Activated B cell treated with CpG ODN at 0.5 μM for 24 hours (primary cell): ENCODE data around the gene MECR. TPM values are rescaled to one million over a fixed set of nuclear protein-coding genes. Genes with fewer than 3 reads are reported as not detected.
"Not testable (repeated sequence)": the region's sequence is repeated elsewhere in the genome, so short reads cannot be mapped to it uniquely, and the experiment has no call there.

Experiments used
- ATAC-seq: fragments of 200-7000 bp; cut with Tn5 transposase; one replicate; pipeline ENCODE4 v1.10.0; 2021; ENCODE audit warnings: low read depth, mild to moderate bottlenecking, moderate library complexity
- CTCF ChIA-PET: fragments of 350-600 bp; sonication (Branson Sonifier 250); formaldehyde crosslinking; loops from one replicate; lab custom pipeline; 2021; ENCODE audit warnings: antibody characterized with exemption; lab: Charles Lee
- POLR2A ChIA-PET: fragments of 350-600 bp; sonication (Branson Sonifier 250); formaldehyde crosslinking; loops from one replicate; lab custom pipeline; 2021; ENCODE audit warnings: antibody characterized with exemption; lab: Charles Lee
- DNase-seq: peaks from one replicate; pipeline ENCODE4 v3.0.0; 2022
- H3K27ac Mint-ChIP-seq: one replicate; pipeline ENCODE4 v1.8.0; 2020; ENCODE audit warnings: mixed read lengths
- H3K27me3 Mint-ChIP-seq: one replicate; pipeline ENCODE4 v1.8.0; 2021; ENCODE audit warnings: mixed read lengths
- H3K36me3 Mint-ChIP-seq: one replicate; pipeline ENCODE4 v1.8.0; 2021; ENCODE audit warnings: low read depth, mixed read lengths
- H3K4me1 Mint-ChIP-seq: one replicate; pipeline ENCODE4 v1.8.0; 2021; ENCODE audit warnings: mixed read lengths
- H3K4me3 Mint-ChIP-seq: one replicate; pipeline ENCODE4 v1.8.0; 2020; ENCODE audit warnings: mild to moderate bottlenecking, mixed read lengths
- H3K9me3 Mint-ChIP-seq: one replicate; pipeline ENCODE4 v1.8.0; 2020; ENCODE audit warnings: mixed read lengths
- intact Hi-C: fragments of 100-400 bp; cut with micrococcal nuclease; formaldehyde crosslinking; loops from one replicate; pipeline ENCODE4 v1.15.1; 2024
- total RNA-seq: library from RNA; stranded (reverse); gene quantifications from 2 replicates; pipeline ENCODE4 v1.2.3, GENCODE V29; 2022
- TF ChIP-seq, protein P1 (sequence below): fragments of 200-600 bp; IDR thresholded peaks from one replicate; pipeline ENCODE4 v1.8.0; 2022; ENCODE audit warnings: antibody characterized with exemption, mild to moderate bottlenecking

MECR gene
- total RNA-seq, 1 donor from 2014 or later, result 18.7 TPM

DNA sequence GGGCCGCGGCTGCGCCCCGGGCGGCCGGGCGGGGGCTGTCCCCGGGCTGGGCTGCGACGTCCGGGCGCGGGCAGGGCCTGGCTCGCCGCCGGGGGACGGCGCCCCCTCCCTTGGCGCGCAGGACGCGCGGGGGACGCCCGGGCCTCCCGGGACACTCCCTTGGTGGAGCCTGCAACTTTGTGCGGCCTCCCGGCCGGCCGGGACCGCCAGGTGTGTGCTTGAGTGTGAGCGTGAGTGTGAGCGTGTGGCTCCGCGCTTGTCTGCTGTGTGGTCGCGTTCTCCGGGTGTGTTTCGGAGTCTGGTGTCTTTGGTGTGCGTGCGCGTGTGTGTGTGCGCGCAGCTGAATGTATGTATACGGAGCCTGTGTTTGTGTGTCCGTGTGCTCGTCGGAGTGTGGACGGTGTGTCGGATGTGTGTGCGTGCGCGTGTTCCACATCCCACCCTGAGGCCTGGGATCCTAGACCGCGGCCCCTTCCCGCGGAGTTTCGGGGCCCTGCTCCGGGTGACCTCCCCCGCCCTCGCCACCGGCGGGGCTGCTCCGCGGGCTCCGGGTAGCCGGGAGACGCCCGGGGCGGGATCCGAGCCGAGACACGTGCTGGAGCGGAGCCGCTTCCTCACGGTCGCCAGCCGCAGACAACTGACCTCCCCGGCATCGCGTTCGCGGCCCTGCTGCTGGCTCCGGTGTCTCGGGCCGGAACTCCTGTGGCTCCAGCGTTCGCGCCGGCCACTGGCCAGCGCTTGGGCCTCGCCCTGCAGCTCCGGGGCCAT, 7.3 kb upstream of the MECR start:
- POLR2A ChIA-PET, result no interaction called here
- peak overlapping the region; percentile 79 for H3K4me3 Mint-ChIP-seq
- TF ChIP-seq, protein P1, sequence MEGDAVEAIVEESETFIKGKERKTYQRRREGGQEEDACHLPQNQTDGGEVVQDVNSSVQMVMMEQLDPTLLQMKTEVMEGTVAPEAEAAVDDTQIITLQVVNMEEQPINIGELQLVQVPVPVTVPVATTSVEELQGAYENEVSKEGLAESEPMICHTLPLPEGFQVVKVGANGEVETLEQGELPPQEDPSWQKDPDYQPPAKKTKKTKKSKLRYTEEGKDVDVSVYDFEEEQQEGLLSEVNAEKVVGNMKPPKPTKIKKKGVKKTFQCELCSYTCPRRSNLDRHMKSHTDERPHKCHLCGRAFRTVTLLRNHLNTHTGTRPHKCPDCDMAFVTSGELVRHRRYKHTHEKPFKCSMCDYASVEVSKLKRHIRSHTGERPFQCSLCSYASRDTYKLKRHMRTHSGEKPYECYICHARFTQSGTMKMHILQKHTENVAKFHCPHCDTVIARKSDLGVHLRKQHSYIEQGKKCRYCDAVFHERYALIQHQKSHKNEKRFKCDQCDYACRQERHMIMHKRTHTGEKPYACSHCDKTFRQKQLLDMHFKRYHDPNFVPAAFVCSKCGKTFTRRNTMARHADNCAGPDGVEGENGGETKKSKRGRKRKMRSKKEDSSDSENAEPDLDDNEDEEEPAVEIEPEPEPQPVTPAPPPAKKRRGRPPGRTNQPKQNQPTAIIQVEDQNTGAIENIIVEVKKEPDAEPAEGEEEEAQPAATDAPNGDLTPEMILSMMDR, result no peak
- H3K27ac Mint-ChIP-seq, result no peak overlapping the region
- H3K9me3 Mint-ChIP-seq, result no peaks in the 10 kb centered on the region
- DNase-seq (peak; percentile 25), ATAC-seq (no peak)
- CTCF ChIA-PET, result interaction anchor here (1.4 kb wide), 1 partner anchor 1470 kb away, joined by 3 read pairs; no protein-coding TSS in a partner anchor
- H3K4me1 Mint-ChIP-seq, result peaks cover 18% of the 10 kb centered on the region
- H3K36me3 Mint-ChIP-seq, result no peaks in the 10 kb centered on the region
- intact Hi-C loops, result loop anchor here (10.0 kb wide), 4 partner anchors 997 to 1677 kb away; no protein-coding TSS in a partner anchor
- H3K27me3 Mint-ChIP-seq, result peaks cover 46% of the 10 kb centered on the region

GRCh38 chr1:29237129-29237821, 6.5 kb upstream of the MECR start:
- CTCF ChIA-PET, result interaction anchor here (0.6 to 1.1 kb wide), 6 partner anchors 1143 to 1692 kb away, joined by 3 to 20 read pairs (median 4); no protein-coding TSS in a partner anchor
- Mint-ChIP-seq H3K4me3 (peak overlapping the region; percentile 84), H3K27ac (peak overlapping the region; percentile 22), H3K9me3 (no peaks in the 10 kb centered on the region), H3K4me1 (peaks cover 18% of the 10 kb centered on the region), H3K27me3 (peaks cover 46% of the 10 kb centered on the region), H3K36me3 (no peaks in the 10 kb centered on the region)
- intact Hi-C loops, result loop anchor here (10.0 kb wide), 4 partner anchors 998 to 1678 kb away; no protein-coding TSS in a partner anchor
- POLR2A ChIA-PET, result no interaction called here
- peak; percentile 31 for DNase-seq
- ATAC-seq, result peak; percentile 8
- TF ChIP-seq, protein P1, result no peak

DNA sequence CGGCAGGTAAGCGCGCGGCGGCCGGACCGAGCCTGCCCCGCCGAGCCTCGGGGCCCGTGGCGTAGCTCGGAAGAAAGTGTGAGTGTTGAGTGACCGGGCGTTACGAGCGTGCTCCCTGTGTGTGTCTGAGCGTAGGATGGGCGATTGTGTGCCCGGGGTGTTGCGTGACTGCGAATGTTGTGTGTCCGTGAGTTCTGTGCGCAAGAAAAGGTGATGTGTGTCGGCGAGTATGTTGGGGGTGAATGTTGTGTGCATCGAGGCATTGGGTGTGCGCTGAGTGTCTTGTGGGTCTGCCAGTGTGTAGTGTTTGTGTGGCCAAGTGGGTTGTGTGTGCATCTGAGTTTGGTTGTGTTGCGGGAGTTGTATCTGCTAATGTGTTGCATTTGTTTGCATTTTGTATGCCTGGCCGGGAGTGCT, 6.0 kb upstream of the MECR start:
- TF ChIP-seq, protein P1, result no peak
- peak overlapping the region; percentile 84 for H3K4me3 Mint-ChIP-seq
- ATAC-seq (no peak), DNase-seq (no peak)
- intact Hi-C loops, result loop anchor here (1.0 to 10.0 kb wide), 6 partner anchors 998 to 1678 kb away; no protein-coding TSS in a partner anchor
- peaks cover 18% of the 10 kb centered on the region for H3K4me1 Mint-ChIP-seq
- peaks cover 44% of the 10 kb centered on the region for H3K27me3 Mint-ChIP-seq
- ChIA-PET POLR2A (interaction anchor here (0.5 to 0.6 kb wide), 2 partner anchors 599 to 1572 kb away, joined by 3 read pairs; no protein-coding TSS in a partner anchor), CTCF (interaction anchor here (0.6 to 1.1 kb wide), 6 partner anchors 1144 to 1693 kb away, joined by 3 to 20 read pairs (median 4); no protein-coding TSS in a partner anchor)
- H3K27ac Mint-ChIP-seq, result no peak overlapping the region
- H3K9me3 Mint-ChIP-seq, result no peaks in the 10 kb centered on the region
- no peaks in the 10 kb centered on the region for H3K36me3 Mint-ChIP-seq

DNA sequence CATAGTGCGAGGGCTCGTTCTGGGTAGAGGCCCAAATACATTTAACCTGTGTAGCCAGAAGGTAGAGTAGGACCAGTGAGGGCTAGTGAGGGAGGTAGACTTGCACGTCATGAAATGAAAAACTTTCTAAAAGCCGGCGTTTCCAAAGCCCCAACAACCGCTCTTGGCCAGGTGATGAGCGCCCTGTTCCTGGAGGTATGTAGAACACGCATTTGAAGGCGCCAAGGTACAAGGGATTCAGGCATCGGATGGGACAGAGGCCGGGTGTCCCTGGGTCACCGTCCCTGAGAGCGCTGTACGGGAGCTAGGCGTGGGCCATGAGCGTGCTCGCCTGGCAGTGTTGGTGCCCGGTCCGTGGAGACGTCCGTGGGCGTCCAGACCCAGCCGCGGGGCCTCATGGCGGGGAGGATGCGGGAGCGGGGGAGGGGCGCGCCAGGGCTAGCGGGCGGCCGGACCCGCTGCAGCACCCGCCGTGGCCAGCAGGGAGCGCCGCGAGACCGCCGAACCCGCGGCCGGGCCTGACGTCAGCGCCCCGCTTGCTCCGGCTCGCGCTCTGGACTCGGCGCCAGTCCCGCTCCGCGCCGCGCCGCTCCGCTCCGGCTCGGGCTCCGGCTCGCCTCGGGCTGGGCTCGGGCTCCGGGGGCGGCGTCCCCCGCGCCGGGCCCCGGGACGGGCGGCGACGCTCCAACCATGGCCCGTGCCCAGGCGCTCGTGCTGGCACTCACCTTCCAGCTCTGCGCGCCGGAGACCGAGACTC, 5.4 kb upstream of the MECR start, which contains the start of gene PTPRU:
TSS of gene PTPRU (plus strand) at position 568 of the 757 bp plus-strand sequence. CDS start at position 691, 123 bp downstream.
- Mint-ChIP-seq H3K27me3 (peaks cover 41% of the 10 kb centered on the region), H3K4me3 (peak within 1 kb of the TSS; percentile 84), H3K27ac (peak within 1 kb of the TSS; percentile 22), H3K4me1 (peaks cover 22% of the 10 kb centered on the region), H3K36me3 (no peaks in the 10 kb centered on the region), H3K9me3 (no peaks in the 10 kb centered on the region)
- CTCF ChIA-PET, result interaction anchor here (0.6 to 1.1 kb wide), 6 partner anchors 1145 to 1693 kb away, joined by 3 to 20 read pairs (median 4); no protein-coding TSS in a partner anchor
- ATAC-seq (peak; percentile 95), DNase-seq (peak; percentile 93)
- POLR2A ChIA-PET, result interaction anchor here (0.5 to 0.6 kb wide), 2 partner anchors 598 to 1573 kb away, joined by 3 read pairs; no protein-coding TSS in a partner anchor
- intact Hi-C loops, result loop anchor here (1.0 to 10.0 kb wide), 6 partner anchors 999 to 1679 kb away; no protein-coding TSS in a partner anchor
- TF ChIP-seq, protein P1, result no peak

DNA sequence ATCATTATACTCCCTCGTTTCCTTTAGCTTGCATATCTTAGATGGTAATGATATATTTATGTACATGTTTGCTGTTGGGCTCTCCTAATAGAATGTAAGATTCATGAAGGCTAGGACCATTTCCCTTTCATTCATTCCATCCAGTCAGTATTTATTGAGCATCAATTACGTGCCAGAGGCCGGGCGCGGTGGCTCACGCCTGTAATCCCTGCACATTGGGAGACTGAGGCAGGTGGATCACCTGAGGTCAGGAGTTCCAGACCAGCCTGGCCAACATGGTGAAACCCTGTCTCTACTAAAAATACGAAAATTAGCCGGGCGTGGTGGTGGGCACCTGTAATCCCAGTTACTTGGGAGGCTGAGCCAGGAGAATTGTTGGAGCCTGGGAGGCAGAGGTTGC, 4.1 kb upstream of the MECR start:
- ATAC-seq, POLR2A ChIA-PET: not testable (repeated sequence)

More for the DNA sequence above, 4.1 kb upstream of the MECR start:
- H3K36me3 Mint-ChIP-seq, DNase-seq, H3K9me3 Mint-ChIP-seq, H3K27ac Mint-ChIP-seq, H3K4me3 Mint-ChIP-seq: not testable (repeated sequence)
- H3K4me1 Mint-ChIP-seq, result peaks cover 31% of the 10 kb centered on the region
- peaks cover 34% of the 10 kb centered on the region for H3K27me3 Mint-ChIP-seq
- intact Hi-C loops, result loop anchor here (10.0 kb wide), 4 partner anchors 1000 to 1680 kb away; no protein-coding TSS in a partner anchor
- CTCF ChIA-PET, result interaction anchor here (1.5 to 1.7 kb wide), 2 partner anchors 1146 to 1473 kb away, joined by 6 to 9 read pairs; no protein-coding TSS in a partner anchor
